Stimulated activated CD8-positive, alpha-beta memory T cell treated with anti-CD3 and anti-CD28 coated beads, Interleukin-12 subunit alpha, Interleukin-12 subunit beta, amount 100 ng/mL, for 1 hour (primary cell): Measurements from ENCODE around the gene EPRS1.
"Not testable (repeated sequence)": the region's sequence is repeated elsewhere in the genome, so short reads cannot be mapped to it uniquely, and the experiment has no call there.

Source experiments
- DNase-seq: peaks from one replicate; pipeline ENCODE4 v3.0.0-alpha.2; 2020; ENCODE audit warnings: low read depth

The EPRS1 gene

DNA sequence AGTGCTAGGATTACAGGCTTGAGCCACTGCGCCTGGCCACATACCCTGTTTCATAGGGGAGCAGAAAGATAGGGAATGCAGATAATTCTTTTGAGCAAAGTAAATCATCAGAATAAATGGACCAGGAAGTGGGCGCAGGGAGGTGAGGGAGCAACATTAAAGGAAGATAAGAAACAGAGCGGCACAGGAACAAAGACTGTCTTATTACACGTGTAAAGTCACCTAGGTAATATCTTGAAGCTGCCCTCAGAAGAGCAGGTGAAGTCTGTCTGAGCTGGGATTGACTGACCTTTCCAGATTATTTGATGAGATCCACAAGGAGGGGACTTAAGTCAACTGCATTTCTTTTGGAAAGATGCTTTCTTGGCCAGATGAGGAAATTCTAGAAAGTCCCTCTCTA is 7.7 kb downstream of the EPRS1 start:
- no peak for DNase-seq

DNA sequence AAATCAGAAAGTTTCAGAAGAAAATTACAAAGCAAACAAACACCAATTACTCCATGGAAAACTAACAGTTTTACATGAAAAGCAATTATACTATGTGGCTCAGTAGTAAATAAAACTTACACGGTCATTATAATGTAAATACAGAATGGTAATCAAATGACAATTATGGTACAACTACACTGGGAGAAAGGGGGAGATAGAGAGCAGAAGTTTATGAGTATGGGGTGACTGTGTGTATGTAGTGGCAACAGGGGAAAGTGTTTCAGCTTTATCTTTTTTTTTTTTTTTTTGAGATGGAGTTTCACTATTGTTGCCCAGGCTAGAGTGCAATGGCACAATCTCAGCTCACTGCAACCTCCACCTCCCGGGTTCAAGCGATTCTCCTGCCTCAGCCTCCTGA is 8.5 kb downstream of the EPRS1 start:
- DNase-seq: not testable (repeated sequence)

DNA sequence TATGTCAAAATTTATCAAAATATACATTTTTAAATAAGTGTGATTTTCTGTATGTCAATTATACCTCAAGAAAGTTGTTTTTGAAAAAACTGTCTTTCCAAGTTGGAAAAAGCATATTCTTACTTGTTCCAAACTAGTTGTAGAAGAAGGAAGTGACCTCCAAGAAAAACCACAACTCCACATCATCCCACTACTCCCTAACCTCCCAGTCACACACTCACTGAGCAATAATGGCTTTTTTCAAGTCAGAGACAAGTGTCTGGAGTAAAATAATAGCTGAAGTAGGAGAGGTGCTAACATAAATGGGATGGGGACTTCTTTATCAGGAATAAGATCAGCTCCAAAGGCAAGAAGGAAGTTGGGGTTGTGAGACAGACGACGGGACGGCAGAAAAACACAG is 13.4 kb downstream of the EPRS1 start:
- no peak for DNase-seq

DNA sequence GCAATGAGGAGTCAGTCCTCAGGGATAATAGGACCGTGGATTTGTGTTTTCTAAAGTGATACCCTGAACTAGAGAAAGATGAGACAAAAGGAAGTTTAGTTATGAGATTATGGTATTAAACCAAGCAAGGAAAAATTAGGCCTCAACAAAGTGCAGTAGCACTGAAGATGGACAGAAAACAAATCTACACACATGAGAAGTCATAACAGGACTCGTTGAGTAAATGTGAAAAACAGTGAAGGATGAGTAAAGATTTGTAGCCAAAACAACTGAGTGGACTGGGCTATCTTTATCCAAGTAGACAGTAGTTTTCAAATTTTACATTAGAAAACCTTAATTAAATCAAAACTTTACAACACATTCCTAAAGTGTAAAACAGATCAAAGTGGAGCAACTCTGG is 15.0 kb downstream of the EPRS1 start:
- DNase-seq: no peak

DNA sequence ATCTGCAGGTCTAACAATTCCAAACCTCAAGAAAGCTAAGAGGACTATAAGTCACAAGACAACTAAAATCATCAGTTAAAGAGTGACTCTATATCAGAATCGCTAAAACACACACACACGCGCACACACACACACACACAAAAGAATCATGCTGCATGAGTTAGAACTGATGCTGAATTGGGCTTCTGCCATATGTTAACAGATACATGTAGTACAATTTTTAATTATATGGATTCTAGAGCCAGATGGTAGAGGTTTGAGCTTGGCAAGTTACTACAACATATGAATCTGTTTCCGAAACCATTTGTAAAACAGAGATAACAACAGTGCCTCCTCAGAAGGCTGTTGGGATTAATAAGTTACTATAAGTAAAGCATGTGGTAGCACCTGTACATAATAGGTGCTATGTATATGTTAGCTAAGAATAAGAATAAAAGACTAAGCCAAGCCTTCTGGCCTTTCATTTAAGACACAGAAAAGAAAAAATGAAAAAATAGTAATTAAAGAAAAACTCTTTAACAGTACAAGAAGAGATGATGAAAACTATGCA is 17.9 kb downstream of the EPRS1 start:
- no peak for DNase-seq

DNA sequence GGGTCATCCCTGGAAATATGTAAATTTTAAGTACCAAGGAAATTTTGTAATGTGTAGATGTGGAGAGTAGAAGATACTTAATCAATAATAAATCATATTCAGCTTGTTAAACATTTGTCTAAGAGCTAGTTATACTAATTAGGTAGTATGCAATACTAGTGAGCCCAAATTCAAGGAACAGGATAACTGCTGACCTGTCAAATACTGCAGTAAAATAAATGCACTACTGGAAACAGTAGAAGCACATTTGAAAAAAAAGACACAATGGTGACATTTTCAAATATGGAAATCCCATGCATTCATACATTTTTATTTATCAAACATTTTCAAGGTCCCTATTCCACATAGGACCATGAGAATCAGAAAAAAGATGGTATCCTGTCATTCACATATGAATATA is 27.2 kb downstream of the EPRS1 start:
- DNase-seq: no peak

DNA sequence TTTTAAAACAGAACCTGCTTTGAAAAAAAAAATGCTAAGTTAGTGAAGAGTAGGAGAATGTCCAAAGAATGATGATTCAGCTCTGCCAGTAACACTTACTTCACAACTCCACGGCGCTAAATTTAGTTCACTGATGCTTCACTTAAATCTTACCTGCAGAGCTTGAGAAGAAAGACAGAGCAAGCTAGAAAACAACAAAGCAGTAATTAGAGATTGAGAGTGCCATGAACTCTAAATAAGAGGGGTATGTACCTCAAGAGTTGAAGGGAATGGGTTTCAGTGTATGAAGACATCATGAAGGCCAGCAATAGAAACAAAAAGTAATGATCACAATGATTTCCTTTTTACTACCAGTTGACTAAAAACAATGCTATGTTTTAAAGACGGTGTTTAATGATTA is 32.8 kb downstream of the EPRS1 start:
- DNase-seq: no peak

DNA sequence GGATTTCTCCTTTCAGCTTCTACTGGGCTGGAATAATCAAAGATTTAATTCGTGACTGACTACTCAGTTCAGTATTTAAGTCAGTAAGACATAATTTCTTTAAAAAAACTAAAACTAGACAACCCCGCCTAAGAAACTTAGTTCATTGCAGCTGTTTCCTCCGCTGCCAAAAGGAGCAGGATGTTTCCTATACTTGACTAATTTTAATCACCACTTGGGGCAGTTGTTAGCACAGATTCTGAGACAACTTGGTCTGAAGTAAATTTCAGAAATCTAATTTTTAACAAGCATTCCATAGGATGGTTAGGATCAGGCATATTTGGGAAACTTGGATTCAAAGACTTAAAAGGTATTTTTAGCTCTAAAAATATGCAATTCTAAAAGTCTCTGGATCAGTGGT is 34.0 kb downstream of the EPRS1 start:
- DNase-seq: no peak

DNA sequence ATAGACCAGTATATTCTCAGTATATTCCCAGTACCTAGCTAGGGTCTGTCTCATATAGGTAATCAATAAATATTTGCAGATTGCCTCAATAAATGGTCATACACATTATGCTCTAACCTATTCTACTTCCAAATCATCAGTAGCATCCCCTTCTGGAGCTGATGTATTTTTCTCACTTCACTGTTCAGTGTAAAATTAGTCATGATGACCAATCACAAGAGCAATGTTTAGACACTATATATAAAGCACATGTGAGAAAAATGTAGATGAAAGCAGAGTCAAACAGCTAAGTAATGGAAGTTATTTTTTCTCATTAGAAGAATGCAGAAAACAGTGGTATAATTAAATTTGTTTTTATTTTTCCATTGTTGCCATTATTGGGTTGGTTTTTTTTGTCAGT is 34.7 kb downstream of the EPRS1 start:
- DNase-seq: no peak

DNA sequence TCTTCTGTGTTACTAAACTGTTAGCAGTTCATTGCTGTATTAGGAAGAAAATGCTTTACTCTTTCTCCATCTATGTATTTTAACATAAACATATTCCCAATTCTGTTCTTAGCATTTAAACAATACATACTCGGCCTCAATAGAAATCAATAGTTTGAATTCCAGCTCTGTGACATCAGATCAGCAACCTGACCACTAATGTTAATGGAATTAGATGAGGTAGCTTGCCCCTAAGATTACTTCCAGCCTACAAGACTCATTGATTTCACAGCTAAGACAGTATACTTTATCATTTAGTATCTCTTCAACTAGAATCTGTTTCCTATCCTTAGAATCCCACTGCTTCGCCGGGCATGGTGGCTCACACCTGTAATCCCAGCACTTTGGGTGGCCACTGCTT is 38.9 kb downstream of the EPRS1 start:
- no peak for DNase-seq

DNA sequence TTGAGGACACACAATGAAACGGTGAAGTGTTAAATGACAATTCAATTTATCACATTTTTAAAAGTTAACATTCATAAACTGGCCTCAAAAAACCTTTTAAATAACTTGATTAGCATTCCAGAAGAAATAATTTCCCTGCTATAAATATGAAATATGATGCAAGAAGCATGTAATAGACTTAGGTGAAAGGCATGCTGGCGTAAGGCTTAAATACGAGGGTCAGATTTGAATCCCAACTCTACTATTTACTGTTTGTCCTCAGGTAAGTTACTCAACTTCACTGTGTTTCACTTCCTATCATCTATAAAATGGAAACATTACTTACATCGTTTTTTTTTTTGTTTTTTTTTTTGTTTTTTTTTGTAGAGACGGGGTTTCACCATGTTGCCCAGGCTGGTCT is 40.8 kb downstream of the EPRS1 start:
- DNase-seq: no peak

DNA sequence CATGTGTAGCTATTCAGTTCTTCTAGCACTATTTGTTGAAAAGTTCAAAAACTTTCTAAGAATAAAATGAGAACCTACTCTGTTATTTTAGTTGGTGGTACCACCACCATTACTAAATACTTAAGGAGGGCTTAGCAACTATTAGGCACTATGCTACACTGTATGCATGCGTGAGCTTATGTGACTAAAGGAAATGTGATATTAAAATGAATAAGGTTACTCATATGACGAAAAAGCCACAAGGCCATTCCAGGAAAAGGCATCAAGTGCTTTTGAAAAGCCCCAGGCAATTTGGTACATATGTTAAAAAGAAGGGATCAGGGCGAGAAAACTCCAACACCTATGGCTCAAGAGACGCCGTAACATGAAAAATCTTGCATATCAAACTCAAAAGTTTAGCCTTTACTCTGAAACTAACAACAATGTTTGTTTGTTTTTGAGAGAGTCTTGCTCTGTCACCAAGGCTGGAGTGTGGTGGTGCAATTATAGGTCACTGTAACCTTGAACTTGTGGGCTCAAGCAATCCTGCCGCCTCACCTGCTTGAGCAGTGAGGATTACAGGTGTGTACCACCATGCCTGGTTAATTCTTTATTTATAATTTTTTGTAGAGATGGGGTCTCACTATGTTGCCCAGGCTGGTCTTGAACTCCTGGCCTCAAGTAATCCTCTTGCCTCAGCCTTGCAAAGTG is 42.5 kb downstream of the EPRS1 start:
- no peak for DNase-seq

DNA sequence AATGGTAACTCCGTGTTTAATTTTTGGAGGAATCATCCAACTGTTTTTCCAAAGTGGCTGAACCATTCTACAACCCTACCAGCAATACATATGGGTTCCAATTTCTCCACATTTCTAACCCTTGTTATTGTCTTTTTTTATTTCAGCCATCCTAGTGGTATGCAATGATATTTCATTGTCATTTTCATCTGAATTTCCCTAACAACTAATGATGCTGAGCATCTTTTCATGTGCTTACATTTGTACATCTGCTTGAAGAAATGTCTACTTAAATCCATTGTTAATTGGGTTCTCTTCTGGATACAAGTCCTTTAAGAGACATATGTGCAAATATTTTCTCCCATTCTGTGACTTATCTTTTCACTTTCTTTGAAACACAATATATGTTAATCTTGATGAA is 43.3 kb downstream of the EPRS1 start:
- no peak for DNase-seq

DNA sequence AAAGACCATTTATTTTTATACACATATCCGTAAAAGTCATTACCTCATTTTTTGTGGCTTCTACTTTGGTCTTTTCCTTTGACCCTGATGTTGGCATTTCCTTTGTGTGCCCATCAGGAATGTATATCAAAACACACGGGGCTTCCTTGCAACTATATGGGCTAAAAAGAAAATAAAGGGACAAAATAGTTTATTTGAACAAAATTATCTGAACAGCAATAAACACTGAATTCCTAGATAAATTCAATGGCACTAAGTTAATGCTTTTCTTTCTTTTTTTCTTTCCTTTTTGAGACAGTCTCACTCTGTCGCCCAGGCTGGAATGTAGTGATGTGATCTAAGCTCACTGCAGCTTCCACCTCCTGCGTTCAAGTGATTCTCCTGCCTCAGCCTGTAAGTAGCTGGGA is 45.2 kb downstream of the EPRS1 start:
- no peak for DNase-seq

DNA sequence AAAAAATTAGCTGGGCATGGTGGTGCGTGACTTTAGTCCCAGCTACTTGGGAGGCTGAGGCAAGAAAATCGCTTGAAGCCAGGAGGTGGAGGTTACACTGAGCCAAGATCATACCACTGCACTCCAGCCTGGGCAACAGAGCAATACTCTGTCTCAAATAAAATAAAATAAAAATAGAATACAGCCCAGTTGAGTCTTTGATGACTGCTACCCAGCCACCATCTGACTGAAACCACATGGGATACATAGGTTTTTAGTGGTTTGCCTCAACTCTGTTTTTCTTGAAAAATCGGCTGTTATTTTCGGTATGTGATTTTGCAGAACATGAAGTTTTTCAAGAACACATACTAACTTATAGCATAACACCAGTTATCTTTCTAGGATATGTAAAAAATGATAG is 46.5 kb downstream of the EPRS1 start:
- DNase-seq: no peak
